K562 treated with DMSO at 1 percent for 4 hours (cell line): Measurements from ENCODE around the gene BNC2. TPM values are rescaled to one million over a fixed set of nuclear protein-coding genes. Genes with fewer than 3 reads are reported as not detected.

Experiments
- total RNA-seq: library from RNA; unstranded; fragments of 300-600 nt; gene quantifications from 2 replicates; pipeline ENCODE4 v1.2.3, GENCODE V29; 2022; ENCODE audit not compliant: insufficient read depth

Gene BNC2
- not detected in 2 replicates for total RNA-seq

GRCh38 chr9:16870596-16871335 is at the start of gene BNC2:
Gene BNC2 (minus strand): TSS chr9:16870670. CDS start chr9:16870648, 22 bp downstream.

